HepG2 (cell line): ENCODE measurements around the gene QRICH2.

Source experiments
- EP300 ChIP-seq, 3 experiments: sonication (generic) in 1 of 3; formaldehyde crosslinking in 1 of 3; IDR thresholded peaks; 2 replicates each; pipeline versions ENCODE4 v1.5.1 to v1.6.1; 2011 to 2020; ENCODE audit warnings: low read depth in 2 of 3, low read length in 2 of 3, borderline replicate concordance in 1 of 3, improper control_type of control experiment in 1 of 3, mild to moderate bottlenecking in 1 of 3, missing genetic modification reagents in 1 of 3, moderate library complexity in 1 of 3
- IRF1 ChIP-seq: sonication (generic); formaldehyde crosslinking; IDR thresholded peaks from 2 replicates; pipeline ENCODE4 v1.4.0; 2020; ENCODE audit warnings: low read depth, mild to moderate bottlenecking, missing genetic modification reagents
- MAFK ChIP-seq, 2 experiments: IDR thresholded peaks in 1 of 2; conservative IDR thresholded peaks in 1 of 2; 2 replicates each; pipeline ENCODE4 v1.6.1; 2011; ENCODE audit warnings: improper control_type of control experiment in 2 of 2, low read length in 2 of 2
- RBAK ChIP-seq: sonication (generic); formaldehyde crosslinking; IDR thresholded peaks from 2 replicates; pipeline ENCODE4 v1.5.1; 2020; ENCODE audit warnings: mild to moderate bottlenecking, missing genetic modification reagents
- SALL2 ChIP-seq: sonication (generic); formaldehyde crosslinking; IDR thresholded peaks from 2 replicates; pipeline ENCODE4 v1.8.1; 2023; ENCODE audit warnings: mild to moderate bottlenecking, missing genetic modification reagents, inconsistent platforms
- ZSCAN29 ChIP-seq: sonication (generic); formaldehyde crosslinking; conservative IDR thresholded peaks from 2 replicates; pipeline ENCODE4 v1.4.0; 2020; ENCODE audit warnings: mild to moderate bottlenecking, missing genetic modification reagents
- TF ChIP-seq, protein P1 (sequence below): IDR thresholded peaks from 2 replicates; pipeline ENCODE4 v1.6.1; 2012; ENCODE audit warnings: inconsistent platforms

- TF ChIP-seq RBAK: no peak
- no peak for TF ChIP-seq MAFK (conservative IDR thresholded peaks at IDR 0.05 in 1 of 2, IDR thresholded peaks at IDR 0.05 in 1 of 2; ENCODE audit: low read length in 2 of 2)
- no peak for TF ChIP-seq SALL2 (CRISPR knock-in tag)
- no peak for TF ChIP-seq IRF1
- TF ChIP-seq, protein P1, sequence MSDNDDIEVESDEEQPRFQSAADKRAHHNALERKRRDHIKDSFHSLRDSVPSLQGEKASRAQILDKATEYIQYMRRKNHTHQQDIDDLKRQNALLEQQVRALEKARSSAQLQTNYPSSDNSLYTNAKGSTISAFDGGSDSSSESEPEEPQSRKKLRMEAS: no peak
- TF ChIP-seq ZSCAN29: no peak
- no peak for TF ChIP-seq EP300 (IDR thresholded peaks at IDR 0.05; ENCODE audit: low read depth in 2 of 2, low read length in 2 of 2)
- no peak for TF ChIP-seq EP300 (CRISPR knock-in tag; IDR thresholded peaks at IDR 0.05; ENCODE audit: borderline replicate concordance)
Observed at GRCh38 chr17:76270127-76270592, 37.9 kb downstream of the QRICH2 start.
